Measurements from ENCODE around the gene PARD3B. TPM values are rescaled to one million over a fixed set of nuclear protein-coding genes. Genes with fewer than 3 reads are reported as not detected.

PARD3B gene
- total and polyA plus RNA-seq, 2 of the 13 experiments (the other 11 are each of a cell fraction or from before 2014, with no cell fraction given), result 0.71 to 2.3 TPM

- WGBS (ENCODE audit: low lambda C conversion rate), result 83% methylated on average over 5 of the region's 5 CpGs
- H2AFZ ChIP-seq (ENCODE audit: low read length), result no peak overlapping the region
- no peak overlapping the region for H3K4me3 ChIP-seq (replicated peaks in 1 of 3; ENCODE audit: insufficient read depth in 1 of 3, low read depth in 2 of 3, low read length in 3 of 3)
- TF ChIP-seq REPIN1 (CRISPR knock-in tag; IDR thresholded peaks at IDR 0.05; ENCODE audit: borderline replicate concordance, low read depth) (no peak), TAF1 (CRISPR knock-in tag; IDR thresholded peaks at IDR 0.05) (no peak), ZNF3 (CRISPR knock-in tag; IDR thresholded peaks at IDR 0.05) (no peak), PATZ1 (CRISPR knock-in tag; IDR thresholded peaks at IDR 0.05) (no peak), BRD4 (CRISPR knock-in tag; IDR thresholded peaks at IDR 0.05) (no peak), NFE2L1 (CRISPR knock-in tag; IDR thresholded peaks at IDR 0.05; ENCODE audit: borderline replicate concordance) (no peak), ZNF790 (CRISPR knock-in tag; IDR thresholded peaks at IDR 0.05; ENCODE audit: borderline replicate concordance) (no peak), ZNF441 (CRISPR knock-in tag; IDR thresholded peaks at IDR 0.05; ENCODE audit: borderline replicate concordance) (no peak), NR0B2 (CRISPR knock-in tag; IDR thresholded peaks at IDR 0.05) (no peak), HCFC1 (IDR thresholded peaks at IDR 0.05; ENCODE audit: low read depth, low read length) (no peak)
- TF ChIP-seq, protein P1, sequence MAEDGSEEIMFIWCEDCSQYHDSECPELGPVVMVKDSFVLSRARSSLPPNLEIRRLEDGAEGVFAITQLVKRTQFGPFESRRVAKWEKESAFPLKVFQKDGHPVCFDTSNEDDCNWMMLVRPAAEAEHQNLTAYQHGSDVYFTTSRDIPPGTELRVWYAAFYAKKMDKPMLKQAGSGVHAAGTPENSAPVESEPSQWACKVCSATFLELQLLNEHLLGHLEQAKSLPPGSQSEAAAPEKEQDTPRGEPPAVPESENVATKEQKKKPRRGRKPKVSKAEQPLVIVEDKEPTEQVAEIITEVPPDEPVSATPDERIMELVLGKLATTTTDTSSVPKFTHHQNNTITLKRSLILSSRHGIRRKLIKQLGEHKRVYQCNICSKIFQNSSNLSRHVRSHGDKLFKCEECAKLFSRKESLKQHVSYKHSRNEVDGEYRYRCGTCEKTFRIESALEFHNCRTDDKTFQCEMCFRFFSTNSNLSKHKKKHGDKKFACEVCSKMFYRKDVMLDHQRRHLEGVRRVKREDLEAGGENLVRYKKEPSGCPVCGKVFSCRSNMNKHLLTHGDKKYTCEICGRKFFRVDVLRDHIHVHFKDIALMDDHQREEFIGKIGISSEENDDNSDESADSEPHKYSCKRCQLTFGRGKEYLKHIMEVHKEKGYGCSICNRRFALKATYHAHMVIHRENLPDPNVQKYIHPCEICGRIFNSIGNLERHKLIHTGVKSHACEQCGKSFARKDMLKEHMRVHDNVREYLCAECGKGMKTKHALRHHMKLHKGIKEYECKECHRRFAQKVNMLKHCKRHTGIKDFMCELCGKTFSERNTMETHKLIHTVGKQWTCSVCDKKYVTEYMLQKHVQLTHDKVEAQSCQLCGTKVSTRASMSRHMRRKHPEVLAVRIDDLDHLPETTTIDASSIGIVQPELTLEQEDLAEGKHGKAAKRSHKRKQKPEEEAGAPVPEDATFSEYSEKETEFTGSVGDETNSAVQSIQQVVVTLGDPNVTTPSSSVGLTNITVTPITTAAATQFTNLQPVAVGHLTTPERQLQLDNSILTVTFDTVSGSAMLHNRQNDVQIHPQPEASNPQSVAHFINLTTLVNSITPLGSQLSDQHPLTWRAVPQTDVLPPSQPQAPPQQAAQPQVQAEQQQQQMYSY (CRISPR knock-in tag; IDR thresholded peaks at IDR 0.05), result no peak
- no peaks in the 10 kb centered on the region for H3K4me1 ChIP-seq (ENCODE audit: insufficient read depth, low read length)
- ChIA-PET CTCF (ENCODE audit: low intra/inter-chr PET ratio, low total read pairs) (no interaction called here), POLR2A (no interaction called here)
- no peaks in the 10 kb centered on the region for H3K36me3 ChIP-seq (replicated peaks in 1 of 2; ENCODE audit: control insufficient read depth in 1 of 2, insufficient read depth in 2 of 2, low read length in 2 of 2)
- no peaks in the 10 kb centered on the region for H4K20me1 ChIP-seq (ENCODE audit: insufficient read depth, low read length)
- in situ Hi-C loops (cut with HindIII; ENCODE audit: extremely low pct_ligation_motif_present, low pct_unique_long_range_greater_than_20kb) (no loop called here), intact Hi-C loops (cut with micrococcal nuclease; ENCODE audit: unreplicated experiment) (no loop called here)
- no peaks in the 10 kb centered on the region for H3K79me2 ChIP-seq (ENCODE audit: insufficient read depth, low read length)
- ATAC-seq (peak; percentile 41; the same call in 2 of the 3 replicates), FAIRE-seq (no peak), DNase-seq (ENCODE audit: low spot score) (no peak)
- no peak overlapping the region for H3K4me2 ChIP-seq (ENCODE audit: low read depth, low read length)
- H3K27me3 ChIP-seq (ENCODE audit: control insufficient read depth in 1 of 2, insufficient read depth in 2 of 2, low read length in 2 of 2), result no peaks in the 10 kb centered on the region
- H3K9ac ChIP-seq (ENCODE audit: insufficient read depth, low read depth, low read length), result no peak overlapping the region
- H3K9me3 ChIP-seq (ENCODE audit: low read length), result no peaks in the 10 kb centered on the region
- H3K27ac ChIP-seq (ENCODE audit: extremely low read length, insufficient read depth, low read length), result no peak overlapping the region
- BruUV-seq (replicated peaks), result no TSS peak
Observed at GRCh38 chr2:205540036-205540435, 994.8 kb downstream of the PARD3B start.

All from HepG2 (cell line).